Effector memory CD8-positive, alpha-beta T cell (primary cell): ENCODE measurements around the gene OR51E1.
A peak's percentile ranks its signal among the peaks of the same experiment; 100 is the strongest.

Experiments used
- ATAC-seq: fragments of 150-1000 bp; cut with Tn5 transposase; replicated peaks from 2 replicates; pipeline ENCODE4 v1.10.0; 2021; ENCODE audit warnings: mild to moderate bottlenecking, moderate library complexity
- DNase-seq, 3 experiments: peaks; one replicate each; pipeline ENCODE4 v3.0.0; 2021
- H3K27ac Mint-ChIP-seq, 2 donors: one replicate each; pipeline ENCODE4 v1.8.0; 2022; ENCODE audit warnings: mild to moderate bottlenecking in 2 of 2, mixed read lengths in 2 of 2, moderate library complexity in 2 of 2
- H3K27me3 Mint-ChIP-seq, 2 donors: one replicate each; pipeline ENCODE4 v1.8.0; 2022; ENCODE audit warnings: mixed read lengths in 2 of 2
- H3K36me3 Mint-ChIP-seq: one replicate; pipeline ENCODE4 v1.8.0; 2022; ENCODE audit warnings: mild to moderate bottlenecking, moderate library complexity, mixed read lengths; ENCODE audit not compliant: insufficient read depth
- H3K4me1 Mint-ChIP-seq, 2 donors: one replicate each; pipeline ENCODE4 v1.8.0; 2022; ENCODE audit warnings: low read depth in 2 of 2, mixed read lengths in 2 of 2
- H3K4me3 Mint-ChIP-seq, 2 donors: one replicate each; pipeline ENCODE4 v1.8.0; 2022; ENCODE audit warnings: mild to moderate bottlenecking in 2 of 2, mixed read lengths in 2 of 2, moderate library complexity in 2 of 2
- H3K9me3 Mint-ChIP-seq, 2 donors: one replicate each; pipeline ENCODE4 v1.8.0; 2022; ENCODE audit warnings: mixed read lengths in 2 of 2

Gene OR51E1

DNA sequence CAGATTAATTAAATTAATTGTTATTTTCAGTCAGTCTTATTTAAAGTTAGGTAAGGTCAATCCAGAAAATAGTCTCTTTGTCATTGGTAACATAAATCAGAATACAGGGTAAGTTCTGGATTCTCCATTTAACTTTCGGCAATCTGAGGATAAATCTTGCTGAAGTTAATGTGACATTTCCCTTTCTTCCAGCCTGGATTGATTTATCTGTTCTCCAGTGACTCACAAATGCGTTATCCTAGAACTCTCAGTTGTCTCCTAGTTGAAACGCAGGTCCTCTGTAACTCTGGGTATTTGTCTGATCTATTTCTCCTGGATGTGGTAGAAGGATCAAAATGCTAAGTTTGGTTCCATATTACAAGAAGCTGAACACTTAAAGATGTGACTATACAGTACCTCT, 21.0 kb downstream of the OR51E1 start:
- Mint-ChIP-seq H3K4me1 (no peaks in the 10 kb centered on the region), H3K27me3 (peaks cover 17 to 30% of the 10 kb centered on the region in 2 donors), H3K9me3 (no peaks in the 10 kb centered on the region), H3K27ac (no peak overlapping the region), H3K4me3 (no peak overlapping the region), H3K36me3 (no peaks in the 10 kb centered on the region)
- DNase-seq: no peak
- no peak for ATAC-seq

GRCh38 chr11:4665424-4665823, 21.6 kb downstream of the OR51E1 start:
- no peak overlapping the region for H3K27ac Mint-ChIP-seq
- peaks cover 12 to 30% of the 10 kb centered on the region in 2 donors for H3K27me3 Mint-ChIP-seq
- no peak for DNase-seq
- H3K4me1 Mint-ChIP-seq: no peaks in the 10 kb centered on the region
- no peak overlapping the region for H3K4me3 Mint-ChIP-seq
- no peaks in the 10 kb centered on the region for H3K9me3 Mint-ChIP-seq
- H3K36me3 Mint-ChIP-seq: no peaks in the 10 kb centered on the region
- no peak for ATAC-seq

- peaks cover 18 to 31% of the 10 kb centered on the region in 2 donors for H3K27me3 Mint-ChIP-seq
- ATAC-seq: no peak
- H3K4me1 Mint-ChIP-seq: no peaks in the 10 kb centered on the region
- H3K4me3 Mint-ChIP-seq: no peak overlapping the region
- no peak for DNase-seq
- H3K9me3 Mint-ChIP-seq: no peaks in the 10 kb centered on the region
- no peak overlapping the region for H3K27ac Mint-ChIP-seq
- no peaks in the 10 kb centered on the region for H3K36me3 Mint-ChIP-seq
Measured at GRCh38 chr11:4671741-4672140, 28.0 kb downstream of the OR51E1 start.

GRCh38 chr11:4672470-4672869, 28.7 kb downstream of the OR51E1 start:
- no peaks in the 10 kb centered on the region for H3K9me3 Mint-ChIP-seq
- no peak overlapping the region for H3K27ac Mint-ChIP-seq
- ATAC-seq: no peak
- H3K4me1 Mint-ChIP-seq: no peaks in the 10 kb centered on the region
- DNase-seq: no peak
- no peaks in the 10 kb centered on the region for H3K36me3 Mint-ChIP-seq
- peaks cover 18 to 32% of the 10 kb centered on the region in 2 donors for H3K27me3 Mint-ChIP-seq
- no peak overlapping the region for H3K4me3 Mint-ChIP-seq

DNA sequence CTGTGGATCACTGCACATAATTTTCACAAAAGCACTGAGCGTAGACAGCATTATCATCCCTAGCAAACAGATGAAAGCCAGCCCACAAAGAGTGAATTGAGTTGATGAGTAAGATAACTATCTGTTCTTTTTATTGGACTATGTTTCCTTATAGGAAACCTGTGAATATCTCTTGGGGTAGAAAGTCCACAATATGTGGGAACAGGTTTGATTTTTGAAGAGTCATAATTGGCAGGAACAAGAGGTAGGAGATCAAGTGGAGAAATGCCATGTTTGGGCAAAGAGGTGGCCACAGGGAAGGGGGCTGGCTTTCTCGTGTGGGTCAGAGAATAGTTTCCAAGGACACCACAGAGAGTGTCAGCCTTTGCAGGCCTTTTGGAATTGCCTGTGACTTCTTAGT, 30.0 kb downstream of the OR51E1 start:
- no peak overlapping the region for H3K27ac Mint-ChIP-seq
- H3K36me3 Mint-ChIP-seq: no peaks in the 10 kb centered on the region
- no peak for ATAC-seq
- no peak overlapping the region for H3K4me3 Mint-ChIP-seq
- peaks cover 18 to 32% of the 10 kb centered on the region in 2 donors for H3K27me3 Mint-ChIP-seq
- no peak for DNase-seq
- no peaks in the 10 kb centered on the region for H3K9me3 Mint-ChIP-seq
- no peaks in the 10 kb centered on the region for H3K4me1 Mint-ChIP-seq

DNA sequence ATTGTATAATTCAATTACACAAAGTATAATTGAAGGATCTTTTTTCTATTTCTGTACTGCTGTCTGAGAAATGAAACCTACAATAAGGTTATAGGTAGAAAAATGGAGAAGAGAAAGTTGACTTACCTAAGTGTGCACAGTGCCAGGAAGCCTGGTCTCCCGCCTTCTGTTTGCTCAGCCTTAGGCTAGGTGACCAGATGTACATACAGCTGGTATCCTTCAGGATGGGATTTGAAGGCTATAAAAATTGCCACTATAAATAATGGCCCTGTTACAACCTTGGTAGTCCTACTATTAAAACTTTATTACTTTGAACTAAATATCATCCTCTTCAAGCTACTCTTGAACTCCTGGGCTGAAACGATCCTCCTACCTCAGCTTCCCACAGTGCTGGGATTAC, 34.2 kb downstream of the OR51E1 start:
- Mint-ChIP-seq H3K36me3 (no peaks in the 10 kb centered on the region), H3K4me1 (no peaks in the 10 kb centered on the region), H3K9me3 (no peaks in the 10 kb centered on the region), H3K4me3 (no peak overlapping the region), H3K27me3 (peaks cover 16 to 26% of the 10 kb centered on the region in 2 donors), H3K27ac (no peak overlapping the region)
- no peak for ATAC-seq
- no peak for DNase-seq

DNA sequence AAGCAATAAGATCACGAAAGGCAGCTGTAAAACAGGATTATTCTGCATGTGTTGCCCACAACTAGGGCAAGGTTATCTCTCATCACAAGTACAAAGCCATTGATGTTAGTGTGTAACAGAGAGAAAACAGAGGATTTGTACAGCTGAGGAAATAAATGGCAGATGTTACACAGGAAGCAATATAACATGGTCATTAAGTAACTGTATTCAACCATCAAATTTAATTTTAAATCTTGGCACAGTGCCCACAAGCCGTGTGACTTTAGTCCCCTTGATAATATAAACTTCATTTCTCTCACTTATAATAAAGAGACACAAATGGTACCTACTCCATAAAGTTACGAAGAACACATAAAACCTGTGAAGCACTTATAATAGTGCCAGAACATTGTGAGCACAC, 36.6 kb downstream of the OR51E1 start:
- Mint-ChIP-seq H3K27me3 (peaks cover 5 to 12% of the 10 kb centered on the region in 2 donors), H3K4me3 (no peak overlapping the region), H3K9me3 (no peaks in the 10 kb centered on the region), H3K27ac (no peak overlapping the region), H3K4me1 (no peaks in the 10 kb centered on the region), H3K36me3 (no peaks in the 10 kb centered on the region)
- ATAC-seq (no peak), DNase-seq (no peak)

DNA sequence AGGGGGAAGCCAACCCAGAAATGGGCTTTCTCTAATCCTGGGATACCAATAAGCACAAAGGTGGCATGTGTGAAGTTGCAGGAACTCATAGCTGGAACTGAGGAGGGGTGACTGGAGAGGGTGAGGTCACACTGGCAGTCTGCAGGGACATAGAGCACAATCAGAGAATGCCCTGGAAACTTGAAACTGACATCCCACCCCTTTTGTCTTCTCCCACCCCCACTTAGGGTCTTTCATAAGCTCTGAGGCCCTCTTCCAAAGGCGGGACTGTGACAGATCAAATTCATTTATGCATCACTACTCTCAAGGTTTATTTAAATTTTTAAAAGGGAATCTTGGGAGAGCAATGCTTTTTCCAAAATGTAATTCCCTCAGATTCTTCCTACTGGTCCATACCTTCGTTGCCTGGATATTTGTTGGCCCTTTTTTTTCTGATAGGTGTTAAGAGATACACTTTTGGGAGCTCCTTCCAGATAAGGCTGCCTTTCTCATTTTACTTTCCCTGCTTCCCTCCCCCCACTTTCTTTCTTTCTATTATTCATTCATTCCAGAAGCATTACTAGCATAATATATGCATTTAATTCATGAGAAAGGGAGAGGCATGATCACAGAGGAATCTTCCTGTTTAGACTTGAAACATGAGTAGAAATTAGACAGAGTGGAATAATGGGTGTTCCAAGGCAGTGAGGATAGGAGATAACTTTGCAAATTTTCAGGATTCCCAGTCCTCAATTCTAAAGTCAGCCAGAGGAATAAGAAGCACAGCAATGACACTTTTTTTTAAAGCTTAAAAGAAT, 39.0 kb downstream of the OR51E1 start:
- H3K27ac Mint-ChIP-seq: no peak overlapping the region
- no peak for DNase-seq
- H3K4me1 Mint-ChIP-seq: no peaks in the 10 kb centered on the region
- H3K36me3 Mint-ChIP-seq: no peaks in the 10 kb centered on the region
- no peak for ATAC-seq
- H3K4me3 Mint-ChIP-seq: no peak overlapping the region
- no peaks in the 10 kb centered on the region for H3K9me3 Mint-ChIP-seq
- H3K27me3 Mint-ChIP-seq: peaks cover 0 to 12% of the 10 kb centered on the region in 2 donors

DNA sequence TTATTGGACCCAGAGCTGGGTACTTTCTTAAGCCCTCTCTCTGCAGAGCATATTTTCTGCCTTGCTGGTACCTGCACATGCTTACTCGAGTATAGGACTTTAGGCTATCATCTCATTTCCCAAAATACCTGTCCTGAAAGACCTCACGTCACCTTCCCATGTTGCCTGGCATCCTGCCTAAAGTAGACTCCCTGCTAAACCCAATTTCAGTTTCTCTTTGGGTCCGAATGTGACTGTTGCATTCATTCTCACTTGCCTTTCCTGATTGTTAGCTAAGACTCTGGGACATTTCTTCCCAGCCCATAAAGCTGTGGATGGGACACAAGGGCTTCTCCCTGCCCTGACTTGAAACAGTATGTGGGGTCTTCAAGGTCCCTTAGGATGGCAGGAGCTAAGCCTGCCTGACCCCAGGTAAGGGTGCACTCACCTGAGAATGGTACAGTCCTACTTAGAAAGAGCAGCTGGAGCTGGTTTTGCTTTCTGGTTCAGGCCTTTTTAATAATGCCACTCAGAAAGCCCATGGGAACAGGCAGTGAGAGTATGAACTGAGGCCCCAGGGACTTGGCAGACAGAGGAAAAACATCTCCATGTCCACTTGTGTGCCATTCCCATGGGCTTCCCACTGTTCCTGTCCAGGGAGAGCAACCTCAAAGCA, 41.0 kb downstream of the OR51E1 start:
- Mint-ChIP-seq H3K27ac (no peak overlapping the region), H3K36me3 (no peaks in the 10 kb centered on the region), H3K27me3 (peaks cover 0 to 12% of the 10 kb centered on the region in 2 donors)

DNA sequence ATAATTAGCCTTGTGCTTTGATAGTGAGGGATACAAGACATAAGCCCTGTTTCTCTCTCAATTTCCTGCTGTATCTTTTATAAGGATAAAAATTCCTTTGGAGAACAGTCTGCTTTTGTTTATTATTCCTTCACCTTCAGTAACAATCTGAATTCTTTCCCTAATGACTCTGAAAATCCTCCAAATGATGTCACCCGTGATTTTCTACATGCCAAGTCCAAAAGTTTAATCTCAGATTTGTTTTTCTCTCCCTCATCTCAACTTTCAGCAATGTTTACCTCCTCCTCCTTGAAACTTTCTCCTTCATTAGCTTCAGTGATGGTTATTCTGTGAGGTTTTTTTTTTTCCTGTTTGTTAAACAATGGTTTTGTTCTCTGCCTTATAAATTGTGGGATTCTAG, 51.7 kb downstream of the OR51E1 start:
- H3K27me3 Mint-ChIP-seq: peaks cover 10% of the 10 kb centered on the region in 2 donors
- H3K4me1 Mint-ChIP-seq: peaks cover 2 to 13% of the 10 kb centered on the region in 2 donors
- no peak for ATAC-seq
- H3K4me3 Mint-ChIP-seq: no peak overlapping the region
- H3K9me3 Mint-ChIP-seq: no peaks in the 10 kb centered on the region
- no peak for DNase-seq
- no peak overlapping the region for H3K27ac Mint-ChIP-seq
- no peaks in the 10 kb centered on the region for H3K36me3 Mint-ChIP-seq

More for the DNA sequence above, 41.0 kb downstream of the OR51E1 start:
- Mint-ChIP-seq H3K4me3 (no peak overlapping the region), H3K4me1 (no peaks in the 10 kb centered on the region), H3K9me3 (no peaks in the 10 kb centered on the region)
- ATAC-seq (no peak), DNase-seq (no peak)

GRCh38 chr11:4697585-4697984, 53.8 kb downstream of the OR51E1 start, which contains the start of gene OR51E2:
TSS of gene OR51E2 (minus strand) at chr11:4697853. CDS start at chr11:4682711, 15,142 bp downstream.
- H3K9me3 Mint-ChIP-seq: no peaks in the 10 kb centered on the region
- no peak within 1 kb of the TSS for H3K4me3 Mint-ChIP-seq
- H3K36me3 Mint-ChIP-seq: no peaks in the 10 kb centered on the region
- H3K27ac Mint-ChIP-seq: peak within 1 kb of the TSS in 1 of 2 donors; percentile 47
- H3K27me3 Mint-ChIP-seq: peaks cover 0 to 6% of the 10 kb centered on the region in 2 donors
- H3K4me1 Mint-ChIP-seq: peaks cover 2 to 13% of the 10 kb centered on the region in 2 donors
- ATAC-seq: no peak
- no peak for DNase-seq

DNA sequence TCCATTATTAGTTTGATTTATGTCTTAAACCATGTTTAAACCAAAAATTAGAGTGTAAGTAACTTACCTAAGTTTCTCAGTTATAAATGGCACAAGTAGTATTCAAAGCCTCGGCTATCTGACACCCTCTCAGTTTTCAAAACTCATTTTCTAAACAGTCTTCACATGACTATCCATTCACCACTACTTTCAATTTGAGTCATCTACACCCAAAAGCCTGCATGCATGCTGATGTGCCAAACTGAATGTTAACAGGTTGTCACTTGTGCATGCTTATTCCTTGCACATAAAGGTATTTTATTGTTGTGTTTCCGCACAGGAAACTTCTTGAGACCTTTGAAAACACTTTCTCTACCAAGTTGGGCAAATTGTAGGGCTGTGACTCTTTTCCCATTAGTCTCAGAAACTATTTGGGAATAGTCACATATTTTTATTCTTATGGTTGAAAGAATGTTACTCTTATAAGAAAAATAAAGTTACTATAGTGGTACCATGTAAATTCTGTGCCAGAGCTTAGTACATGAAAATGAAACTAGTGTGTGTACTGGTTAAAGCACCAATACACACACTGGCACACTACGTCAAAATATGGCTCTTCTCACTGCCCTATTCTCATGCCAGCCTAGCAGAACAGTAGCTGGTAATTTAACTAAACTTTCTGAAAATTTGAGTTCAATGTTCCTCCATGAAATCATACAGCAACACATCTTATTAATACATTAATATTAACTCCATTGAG, 56.1 kb downstream of the OR51E1 start:
- H3K9me3 Mint-ChIP-seq: no peaks in the 10 kb centered on the region
- H3K27me3 Mint-ChIP-seq: peaks cover 0 to 6% of the 10 kb centered on the region in 2 donors
- H3K27ac Mint-ChIP-seq: peak overlapping the region in 1 of 2 donors; percentile 7
- no peaks in the 10 kb centered on the region for H3K36me3 Mint-ChIP-seq
- H3K4me1 Mint-ChIP-seq: peaks cover 2 to 13% of the 10 kb centered on the region in 2 donors
- peak overlapping the region in 1 of 2 donors; percentile 20 for H3K4me3 Mint-ChIP-seq
- DNase-seq (no peak), ATAC-seq (peak; percentile 63)

GRCh38 chr11:4700436-4700820, 56.6 kb downstream of the OR51E1 start:
- Mint-ChIP-seq H3K27ac (peak overlapping the region in 1 of 2 donors; percentile 7), H3K4me3 (peak overlapping the region in 1 of 2 donors; percentile 20), H3K27me3 (peaks cover 0 to 6% of the 10 kb centered on the region in 2 donors), H3K9me3 (no peaks in the 10 kb centered on the region), H3K4me1 (peaks cover 2 to 13% of the 10 kb centered on the region in 2 donors), H3K36me3 (no peaks in the 10 kb centered on the region)
- no peak for ATAC-seq
- no peak for DNase-seq
